ENCODE results near the gene MED15.

Gene MED15

GRCh38 chr22:20550057-20550817 lies 42.8 kb downstream of the MED15 start:
- no peak for TF ChIP-seq CTCF (IDR thresholded peaks at IDR 0.05; ENCODE audit: low read length, missing control alignments)
- no peak overlapping the region for H3K4me3 ChIP-seq (replicated peaks; ENCODE audit: low read depth, low read length)
- no peak for DNase-seq (ENCODE audit: low read depth)

- no peak overlapping the region for H3K4me3 ChIP-seq (replicated peaks; ENCODE audit: low read depth, low read length)
- DNase-seq (ENCODE audit: low read depth), result peak; percentile 78
- TF ChIP-seq CTCF (IDR thresholded peaks at IDR 0.05; ENCODE audit: low read length, missing control alignments), result no peak
These were observed 43.7 kb downstream of the MED15 start for GRCh38 chr22:20550851-20551744.

GRCh38 chr22:20551805-20552442 lies 44.5 kb downstream of the MED15 start:
- DNase-seq (ENCODE audit: low read depth), result peak; percentile 25
- peak; percentile 41 for TF ChIP-seq CTCF (IDR thresholded peaks at IDR 0.05; ENCODE audit: low read length, missing control alignments)
- no peak overlapping the region for H3K4me3 ChIP-seq (replicated peaks; ENCODE audit: low read depth, low read length)

- no peak overlapping the region for H3K4me3 ChIP-seq (replicated peaks; ENCODE audit: low read depth, low read length)
- peak; percentile 47 for DNase-seq (ENCODE audit: low read depth)
These were observed 45.3 kb downstream of the MED15 start for GRCh38 chr22:20552443-20553401.

GRCh38 chr22:20553947-20554741 lies 46.7 kb downstream of the MED15 start:
- DNase-seq (ENCODE audit: low read depth), result no peak
- H3K4me3 ChIP-seq (replicated peaks; ENCODE audit: low read depth, low read length), result no peak overlapping the region
- no peak for TF ChIP-seq CTCF (IDR thresholded peaks at IDR 0.05; ENCODE audit: low read length, missing control alignments)

More at GRCh38 chr22:20552443-20553401, 45.3 kb downstream of the MED15 start:
- no peak for TF ChIP-seq CTCF (IDR thresholded peaks at IDR 0.05; ENCODE audit: low read length, missing control alignments)
